GM13977 (cell line): ENCODE measurements around the gene SAMD8.
"Not testable (repeated sequence)": the region's sequence is repeated elsewhere in the genome, so short reads cannot be mapped to it uniquely, and the experiment has no call there.

Source experiments
- DNase-seq: peaks from one replicate; pipeline ENCODE4 v3.0.0; 2012; ENCODE audit warnings: low spot score
- in situ Hi-C: fragments of 300-500 bp; cut with MboI; formaldehyde crosslinking; loops from one replicate; pipeline ENCODE4 v1.12.0; 2022; ENCODE audit warnings: low sequenced_read_pairs, low pct_unique_long_range_greater_than_20kb, mixed read lengths, inconsistent platforms; ENCODE audit not compliant: unreplicated experiment
- TF ChIP-seq, protein P1 (sequence below): IDR thresholded peaks from 2 replicates; pipeline ENCODE4 v1.5.1; 2012; ENCODE audit warnings: mild to moderate bottlenecking, control low read depth; ENCODE audit not compliant: insufficient read depth; ENCODE audit errors: extremely low read depth, missing control alignments

Gene SAMD8

DNA sequence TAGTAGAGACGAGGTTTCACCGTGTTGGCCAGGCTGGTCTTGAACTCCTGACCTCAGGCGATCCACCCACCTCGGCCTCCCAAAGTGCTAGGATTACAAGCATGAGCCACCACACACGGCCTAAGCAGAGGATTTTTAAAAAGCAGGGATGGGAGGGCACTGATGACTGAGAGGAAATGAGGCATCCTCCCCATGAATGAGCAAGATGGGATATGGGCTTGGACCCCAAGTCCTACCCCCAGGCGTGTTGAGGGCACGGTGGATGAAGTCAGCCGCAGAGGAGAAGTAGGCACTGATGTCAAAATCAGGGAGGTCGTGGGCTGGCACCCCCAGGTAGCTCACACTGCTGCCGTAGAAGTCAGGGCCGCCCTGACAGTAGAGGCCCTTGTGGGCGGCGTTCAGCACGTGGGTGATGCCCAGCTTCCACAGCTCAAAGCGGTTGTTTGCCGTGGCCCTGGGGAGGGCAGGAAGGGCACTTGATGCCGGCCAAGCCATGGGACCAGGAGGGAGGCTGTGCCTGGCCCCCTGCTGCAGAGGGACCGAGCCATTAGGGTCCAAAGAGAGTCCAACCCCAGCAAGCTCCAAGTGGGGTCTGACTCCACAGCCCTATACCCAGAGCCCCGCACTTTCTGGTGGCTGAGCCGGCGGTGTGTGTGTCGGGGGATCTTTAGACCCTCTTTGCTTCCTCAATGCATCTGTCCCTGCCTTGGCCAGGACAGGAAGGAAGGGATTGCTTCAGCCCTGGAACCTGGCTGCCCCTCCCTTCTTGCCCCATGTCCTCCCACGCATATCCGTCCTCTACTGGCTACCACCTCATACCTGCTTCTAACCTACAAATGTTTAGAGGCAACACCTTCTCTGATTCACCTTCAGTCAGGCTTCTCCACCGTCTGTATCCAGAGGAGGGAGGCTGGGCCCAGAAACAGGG is 3.4 kb upstream of the SAMD8 start:
- in situ Hi-C loops = no loop called here
- DNase-seq = no peak

DNA sequence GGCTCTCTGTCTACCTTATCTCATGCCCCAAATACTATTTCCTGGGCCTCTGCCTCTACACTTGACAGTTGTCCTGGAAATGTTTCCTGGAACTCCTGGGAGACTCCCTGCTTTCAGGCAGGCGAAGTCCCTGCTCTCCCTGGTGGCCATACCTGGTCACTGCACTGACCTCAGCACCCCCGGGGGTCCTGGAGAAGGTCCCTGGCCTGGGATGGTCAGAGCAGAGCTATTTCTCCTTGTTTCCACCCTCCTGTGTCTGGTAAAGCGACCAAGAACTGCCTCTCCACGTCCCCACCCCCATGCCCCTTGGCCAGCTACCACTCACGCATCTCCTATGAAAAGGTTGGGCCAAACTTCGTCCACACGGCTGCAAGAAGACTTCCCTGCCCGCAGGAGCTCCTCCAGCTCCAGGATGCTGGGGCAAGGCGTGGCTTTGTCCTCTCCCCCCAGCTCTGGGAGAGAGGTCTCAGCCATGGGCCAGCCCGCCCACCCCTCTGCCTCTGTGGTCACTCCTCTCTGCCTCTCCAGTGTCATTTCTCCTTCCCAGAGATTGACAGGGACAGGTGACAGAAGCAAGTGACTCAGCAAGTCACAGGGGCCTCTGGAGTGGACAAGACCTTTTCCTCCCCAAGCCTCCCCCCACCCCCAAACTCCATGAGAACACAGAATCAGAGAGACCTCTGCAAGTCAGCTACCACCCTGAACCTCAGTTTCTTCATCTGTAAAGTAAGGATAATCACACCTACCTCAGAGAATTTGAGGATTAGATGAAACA is 2.6 kb upstream of the SAMD8 start:
- no peak for DNase-seq
- TF ChIP-seq, protein P1, sequence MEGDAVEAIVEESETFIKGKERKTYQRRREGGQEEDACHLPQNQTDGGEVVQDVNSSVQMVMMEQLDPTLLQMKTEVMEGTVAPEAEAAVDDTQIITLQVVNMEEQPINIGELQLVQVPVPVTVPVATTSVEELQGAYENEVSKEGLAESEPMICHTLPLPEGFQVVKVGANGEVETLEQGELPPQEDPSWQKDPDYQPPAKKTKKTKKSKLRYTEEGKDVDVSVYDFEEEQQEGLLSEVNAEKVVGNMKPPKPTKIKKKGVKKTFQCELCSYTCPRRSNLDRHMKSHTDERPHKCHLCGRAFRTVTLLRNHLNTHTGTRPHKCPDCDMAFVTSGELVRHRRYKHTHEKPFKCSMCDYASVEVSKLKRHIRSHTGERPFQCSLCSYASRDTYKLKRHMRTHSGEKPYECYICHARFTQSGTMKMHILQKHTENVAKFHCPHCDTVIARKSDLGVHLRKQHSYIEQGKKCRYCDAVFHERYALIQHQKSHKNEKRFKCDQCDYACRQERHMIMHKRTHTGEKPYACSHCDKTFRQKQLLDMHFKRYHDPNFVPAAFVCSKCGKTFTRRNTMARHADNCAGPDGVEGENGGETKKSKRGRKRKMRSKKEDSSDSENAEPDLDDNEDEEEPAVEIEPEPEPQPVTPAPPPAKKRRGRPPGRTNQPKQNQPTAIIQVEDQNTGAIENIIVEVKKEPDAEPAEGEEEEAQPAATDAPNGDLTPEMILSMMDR = peak; percentile 52
- in situ Hi-C loops = no loop called here

More for the DNA sequence above, 3.4 kb upstream of the SAMD8 start:
- TF ChIP-seq, protein P1 = no peak

DNA sequence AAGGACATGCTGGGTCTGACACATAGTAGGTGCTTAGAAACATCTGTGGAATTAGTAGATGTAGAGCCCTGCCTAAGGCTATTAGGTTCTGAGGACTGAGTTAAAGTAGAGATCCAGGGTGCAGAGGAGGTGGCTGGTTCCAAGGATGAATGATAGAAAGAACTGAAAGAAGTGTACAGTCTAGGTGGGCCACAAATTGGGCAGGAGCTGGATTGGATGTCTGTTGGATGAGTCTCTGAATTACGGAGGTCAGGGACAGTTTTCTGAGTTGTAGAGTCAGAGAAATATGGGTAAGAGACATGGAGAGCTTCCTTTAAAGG is 2.0 kb upstream of the SAMD8 start:
- in situ Hi-C loops = no loop called here
- no peak for DNase-seq

DNA sequence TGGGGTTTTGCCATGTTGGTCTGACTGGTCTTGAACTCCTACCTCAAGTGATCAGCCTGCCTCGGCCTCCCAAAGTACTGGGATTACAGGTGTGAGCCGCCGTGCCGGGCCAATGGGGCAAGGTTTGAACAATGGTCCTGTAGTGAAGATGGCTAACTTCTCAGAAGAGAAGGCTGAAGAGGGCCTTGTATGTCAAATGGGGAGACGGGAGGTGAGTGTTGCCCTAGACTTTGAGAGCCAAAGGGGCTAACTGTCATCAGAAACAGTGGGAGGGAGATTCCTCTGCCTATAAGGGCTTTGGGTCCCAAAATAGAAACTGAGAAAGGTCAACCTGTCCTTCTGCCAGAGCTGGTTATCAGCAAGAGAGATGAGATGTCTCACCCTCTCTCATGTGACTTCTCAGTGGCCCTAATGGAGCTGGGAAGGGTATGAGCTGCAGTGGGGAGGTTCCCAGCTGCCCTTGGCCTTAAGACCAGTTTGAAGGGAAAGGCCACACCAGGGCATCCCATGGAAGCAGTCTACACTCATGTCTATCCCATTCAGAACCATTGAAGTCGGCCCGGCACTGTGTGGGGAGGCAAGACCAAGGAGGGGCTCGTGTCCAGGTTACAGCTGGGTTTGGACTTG is 1.3 kb upstream of the SAMD8 start:
- no peak for DNase-seq
- in situ Hi-C loops = no loop called here
- TF ChIP-seq, protein P1 = no peak

More for the DNA sequence above, 2.0 kb upstream of the SAMD8 start:
- TF ChIP-seq, protein P1 = no peak

DNA sequence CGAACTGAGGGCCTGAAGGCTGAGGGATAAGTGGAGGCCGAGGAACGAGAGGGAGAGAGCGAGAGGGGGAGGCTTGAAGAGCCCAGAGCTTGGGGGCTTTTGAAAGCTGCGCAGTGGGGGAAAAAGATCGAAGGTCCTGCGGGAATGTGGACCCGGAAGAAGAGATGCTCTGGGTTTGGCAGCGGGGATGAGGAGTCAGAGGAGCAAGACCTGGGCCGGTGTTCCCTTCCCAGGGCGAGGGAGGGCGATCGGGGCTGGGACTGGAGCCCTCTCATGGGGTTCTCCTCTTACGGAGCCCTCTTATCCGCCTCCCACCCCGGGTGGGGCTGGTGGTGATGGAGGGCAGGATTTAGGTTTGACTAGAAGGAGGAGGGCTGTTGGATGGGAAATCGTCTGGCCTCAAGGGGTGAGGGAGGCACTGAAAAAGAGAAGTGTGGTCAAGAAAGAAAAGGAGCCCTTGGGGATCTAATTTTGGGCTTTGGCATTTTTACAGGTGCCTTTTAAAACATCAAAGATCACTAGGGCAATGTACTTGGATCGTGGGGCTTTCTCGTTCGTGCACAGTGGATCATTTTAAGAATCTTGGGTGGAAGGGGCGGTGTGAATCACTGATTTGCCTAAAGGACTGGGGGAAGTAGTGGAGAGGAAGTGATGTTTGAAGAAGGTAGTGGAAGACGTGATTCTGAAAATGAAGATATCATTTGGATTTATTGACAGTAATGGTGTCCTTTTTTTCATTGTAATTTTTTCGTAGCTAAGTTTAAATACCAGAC is 637 bp downstream of the SAMD8 start:
- TF ChIP-seq, protein P1 = no peak
- in situ Hi-C loops = no loop called here
- DNase-seq = peak; percentile 74

DNA sequence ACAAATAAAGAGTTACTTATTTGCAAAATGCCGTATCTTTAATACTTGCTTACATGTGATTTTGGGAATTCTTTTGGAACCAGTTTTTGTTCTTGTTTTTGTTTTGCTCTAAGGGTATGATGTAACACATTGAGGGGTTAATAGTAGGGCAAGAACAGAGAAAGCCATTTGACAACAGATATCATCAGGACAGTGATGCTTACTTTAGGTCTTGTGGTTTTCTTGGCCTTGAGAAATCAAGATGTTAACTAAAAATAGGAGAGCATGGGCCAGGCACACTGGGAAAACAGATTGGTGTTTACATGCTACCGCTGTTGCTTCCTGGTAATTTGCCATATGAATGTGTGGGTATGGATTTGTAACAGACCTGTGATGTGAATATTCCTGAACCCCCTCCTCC is 3.7 kb downstream of the SAMD8 start:
- DNase-seq = no peak
- in situ Hi-C loops = no loop called here
- TF ChIP-seq, protein P1 = no peak

DNA sequence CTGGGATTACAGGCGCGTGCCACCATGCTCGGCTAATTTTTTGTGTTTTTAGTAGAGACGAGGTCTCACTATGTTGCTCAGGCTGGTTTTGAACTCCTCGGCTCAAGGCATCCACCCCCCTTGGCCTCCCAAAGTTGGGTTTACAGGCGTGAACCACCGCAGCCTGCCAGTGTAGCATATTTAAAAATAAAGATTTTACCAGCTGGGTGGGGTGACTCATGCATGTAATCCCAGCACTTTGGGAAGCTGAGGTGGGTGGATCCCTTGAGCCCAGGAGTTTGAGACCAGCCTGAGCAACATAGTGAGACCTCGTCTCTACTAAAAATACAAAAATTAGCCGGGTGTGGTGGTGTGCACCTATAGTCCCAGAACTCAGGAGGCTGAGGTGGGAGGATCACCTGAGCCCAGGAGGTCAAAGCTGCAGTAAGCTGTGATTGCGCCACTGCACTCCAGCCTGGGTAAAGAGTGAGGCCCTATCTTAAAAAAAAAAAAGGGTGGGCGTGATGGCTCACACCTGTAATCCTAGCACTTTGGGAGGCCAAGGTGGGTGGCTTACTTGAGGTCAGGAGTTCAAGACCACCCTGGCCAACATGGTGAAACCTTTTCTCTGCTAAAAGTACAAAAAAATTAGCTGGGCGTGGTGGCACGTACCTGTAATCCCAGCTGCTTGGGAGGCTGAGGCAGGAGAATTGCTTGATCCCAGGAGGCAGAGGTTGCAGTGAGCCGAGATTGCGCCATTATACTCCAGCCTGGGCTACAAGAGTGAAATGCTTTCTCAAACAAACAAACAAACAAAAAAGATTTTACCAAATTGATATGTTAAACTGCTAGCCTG is 5.7 kb downstream of the SAMD8 start:
- DNase-seq, in situ Hi-C loops: not testable (repeated sequence)
